H1 (cell line): Measurements from ENCODE around the gene HDHD3. TPM values are rescaled to one million over a fixed set of nuclear protein-coding genes. Genes with fewer than 3 reads are reported as not detected.

Experiments
- CTCF ChIA-PET: fragments of 300-600 bp; sonication (Branson Sonifier 250); formaldehyde crosslinking; loops from one replicate; lab custom pipeline; 2021; ENCODE audit not compliant: partially characterized antibody; lab: Charles Lee
- POLR2A ChIA-PET: fragments of 300-600 bp; sonication (Branson Sonifier 250); formaldehyde crosslinking; loops from one replicate; lab custom pipeline; 2021; ENCODE audit warnings: inconsistent platforms; ENCODE audit not compliant: partially characterized antibody; lab: Charles Lee
- DNase-seq, 2 experiments: peaks; one replicate each; pipeline versions ENCODE4 v3.0.0 to v3.0.0-alpha.2; 2010 to 2022; ENCODE audit warnings: low spot score in 2 of 2, low read depth in 1 of 2, mixed read lengths in 1 of 2
- FAIRE-seq: peaks from 2 replicates; lab custom pipeline; 2011; peaks lifted over from hg19 to GRCh38; lab: Jason Lieb, UNC
- H2AFZ ChIP-seq: 2 replicates; pipeline ENCODE4 v1.8.1; 2012; ENCODE audit warnings: low read length, inconsistent platforms
- H2AK5ac ChIP-seq: 2 replicates; pipeline ENCODE4 v1.6.1; 2013; ENCODE audit warnings: low read depth, low read length
- H2BK120ac ChIP-seq: replicated peaks from 2 replicates; pipeline ENCODE3; 2013; ENCODE audit warnings: low read depth, low read length, inconsistent platforms
- H2BK12ac ChIP-seq: 2 replicates; pipeline ENCODE4 v1.6.1; 2013; ENCODE audit warnings: low read depth, low read length
- H2BK15ac ChIP-seq: 2 replicates; pipeline ENCODE4 v1.6.1; 2013; ENCODE audit warnings: low read length
- H2BK20ac ChIP-seq: 2 replicates; pipeline ENCODE4 v1.6.1; 2013; ENCODE audit warnings: low read length
- H2BK5ac ChIP-seq: 2 replicates; pipeline ENCODE4 v1.6.1; 2013; ENCODE audit warnings: low read depth, low read length
- H3K14ac ChIP-seq: 2 replicates; pipeline ENCODE4 v1.6.1; 2013; ENCODE audit warnings: inconsistent platforms; ENCODE audit not compliant: insufficient read length
- H3K18ac ChIP-seq: 2 replicates; pipeline ENCODE4 v1.6.1; 2013; ENCODE audit warnings: low read length; ENCODE audit errors: extremely low read depth
- H3K23ac ChIP-seq: 2 replicates; pipeline ENCODE4 v1.6.1; 2013; ENCODE audit warnings: inconsistent platforms; ENCODE audit not compliant: insufficient read length
- H3K23me2 ChIP-seq: 2 replicates; pipeline ENCODE4 v1.6.1; 2013; ENCODE audit warnings: low read depth, low read length
- H3K27ac ChIP-seq: 2 replicates; pipeline ENCODE4 v1.6.1; 2011; ENCODE audit warnings: low read depth, low read length, inconsistent platforms
- H3K27me3 ChIP-seq, 4 experiments: replicated peaks in 1 of 4; 1 replicate in 1 of 4; 2 replicates in 3 of 4; pipeline versions ENCODE4 v1.6.1 to v1.8.1; 2011 to 2013; ENCODE audit warnings: low read length in 3 of 4, mild to moderate bottlenecking in 3 of 4, inconsistent platforms in 2 of 4, mixed read lengths in 2 of 4, moderate library complexity in 1 of 4; ENCODE audit not compliant: control insufficient read depth in 3 of 4, insufficient read depth in 3 of 4; ENCODE audit errors: extremely low read depth in 1 of 4
- H3K36me3 ChIP-seq, 4 experiments: 2 replicates each; pipeline versions ENCODE4 v1.6.1 to v1.8.1; 2011 to 2013; ENCODE audit warnings: mild to moderate bottlenecking in 4 of 4, low read length in 3 of 4, moderate library complexity in 2 of 4, control low read depth in 1 of 4, inconsistent platforms in 1 of 4; ENCODE audit not compliant: insufficient read depth in 4 of 4, control insufficient read depth in 2 of 4
- H3K4ac ChIP-seq: replicated peaks from 2 replicates; pipeline ENCODE3; 2013; ENCODE audit warnings: low read length, low read depth, mixed read lengths, inconsistent platforms; ENCODE audit not compliant: insufficient read length
- H3K4me1 ChIP-seq, 4 experiments: replicated peaks in 1 of 4; 1 replicate in 1 of 4; 2 replicates in 3 of 4; pipeline versions ENCODE4 v1.6.1 to v1.8.1; 2011 to 2013; ENCODE audit warnings: low read length in 3 of 4, inconsistent platforms in 2 of 4, mixed read lengths in 1 of 4; ENCODE audit not compliant: insufficient read depth in 4 of 4, control insufficient read depth in 3 of 4
- H3K4me2 ChIP-seq, 2 experiments: 2 replicates each; pipeline versions ENCODE4 v1.6.1 to v1.8.1; 2011 to 2013; ENCODE audit warnings: low read depth in 2 of 2, low read length in 2 of 2, control low read depth in 1 of 2, inconsistent platforms in 1 of 2, mild to moderate bottlenecking in 1 of 2; ENCODE audit not compliant: insufficient read depth in 1 of 2
- H3K4me3 ChIP-seq, 4 experiments: fragments of 200-600, 300-600 bp in 1 of 4; sonication (generic), shearing (Covaris generic), sonication (Bioruptor Twin) in 1 of 4; 2 replicates each; pipeline versions ENCODE4 v1.5.1 to v1.8.1; 2011 to 2016; ENCODE audit warnings: low read length in 4 of 4, low read depth in 3 of 4, control low read depth in 2 of 4, inconsistent platforms in 2 of 4, mild to moderate bottlenecking in 2 of 4, mixed read lengths in 1 of 4, moderate library complexity in 1 of 4; ENCODE audit not compliant: insufficient read depth in 2 of 4; ENCODE audit errors: extremely low read depth in 1 of 4
- H3K56ac ChIP-seq: replicated peaks from 2 replicates; pipeline ENCODE3; 2013; ENCODE audit warnings: low read depth, mild to moderate bottlenecking, mixed read lengths, low read length, inconsistent platforms; ENCODE audit not compliant: insufficient read length
- H3K79me1 ChIP-seq: 2 replicates; pipeline ENCODE4 v1.6.1; 2013; ENCODE audit warnings: low read depth, low read length, control low read depth
- H3K79me2 ChIP-seq, 2 experiments: 2 replicates each; pipeline versions ENCODE4 v1.6.1 to v1.8.1; 2012 to 2013; ENCODE audit warnings: low read length in 2 of 2, mild to moderate bottlenecking in 2 of 2, inconsistent platforms in 1 of 2; ENCODE audit not compliant: insufficient read depth in 2 of 2, control insufficient read depth in 1 of 2
- H3K9ac ChIP-seq, 4 experiments: replicated peaks in 1 of 4; 1 replicate in 1 of 4; 2 replicates in 3 of 4; pipeline versions ENCODE4 v1.6.1 to v1.8.1; 2011 to 2013; ENCODE audit warnings: low read depth in 3 of 4, low read length in 3 of 4, control low read depth in 2 of 4, mild to moderate bottlenecking in 2 of 4, moderate library complexity in 2 of 4, inconsistent platforms in 1 of 4; ENCODE audit errors: extremely low read depth in 1 of 4
- H3K9me3 ChIP-seq, 2 experiments: 2 replicates each; pipeline versions ENCODE4 v1.6.1 to v1.8.1; 2012 to 2013; ENCODE audit warnings: mild to moderate bottlenecking in 2 of 2, moderate library complexity in 2 of 2, control low read depth in 1 of 2, inconsistent platforms in 1 of 2, low read depth in 1 of 2, low read length in 1 of 2, mixed read lengths in 1 of 2; ENCODE audit not compliant: insufficient read depth in 2 of 2
- H4K20me1 ChIP-seq, 2 experiments: replicated peaks in 1 of 2; 2 replicates each; pipeline versions ENCODE3 to v1.8.1; 2011 to 2013; ENCODE audit warnings: inconsistent platforms in 2 of 2, low read length in 2 of 2, mild to moderate bottlenecking in 1 of 2; ENCODE audit not compliant: insufficient read depth in 2 of 2, control insufficient read depth in 1 of 2
- H4K5ac ChIP-seq: 2 replicates; pipeline ENCODE4 v1.6.1; 2013; ENCODE audit warnings: low read length, low read depth, mixed read lengths, inconsistent platforms; ENCODE audit not compliant: insufficient read length
- H4K8ac ChIP-seq: 2 replicates; pipeline ENCODE4 v1.8.0; 2013; ENCODE audit warnings: mild to moderate bottlenecking, moderate library complexity, low read length, inconsistent platforms; ENCODE audit not compliant: insufficient read depth; ENCODE audit errors: extremely low read depth
- H4K91ac ChIP-seq: replicated peaks from 2 replicates; pipeline ENCODE3; 2013; ENCODE audit warnings: low read length, mixed read lengths, inconsistent platforms; ENCODE audit not compliant: insufficient read length
- BCL11A ChIP-seq, 2 experiments: IDR thresholded peaks; one replicate each; pipeline ENCODE4 v1.6.1; 2011; ENCODE audit warnings: low read depth in 2 of 2, low read length in 2 of 2, mild to moderate bottlenecking in 2 of 2
- CBX5 ChIP-seq: fragments of 300-800, 300-1000 bp; sonication (generic); IDR thresholded peaks from 2 replicates; pipeline ENCODE4 v1.7.1; 2016; ENCODE audit warnings: antibody characterized with exemption, low read length, low read depth
- GABPA ChIP-seq: IDR thresholded peaks from 2 replicates; pipeline ENCODE4 v1.6.1; 2011; ENCODE audit warnings: mild to moderate bottlenecking, low read length, moderate library complexity, borderline replicate concordance; ENCODE audit not compliant: insufficient read depth
- MAX ChIP-seq: IDR thresholded peaks from 2 replicates; pipeline ENCODE4 v1.6.1; 2012; ENCODE audit warnings: inconsistent platforms
- POU5F1 ChIP-seq: IDR thresholded peaks from 2 replicates; pipeline ENCODE4 v1.6.1; 2011; ENCODE audit warnings: low read depth, mild to moderate bottlenecking, low read length, moderate library complexity
- RNF2 ChIP-seq: fragments of 200-900, 300-1000 bp; sonication (generic); IDR thresholded peaks from 2 replicates; pipeline ENCODE4 v1.7.1; 2016; ENCODE audit warnings: borderline replicate concordance, low read depth, mild to moderate bottlenecking, antibody characterized with exemption, low read length; ENCODE audit not compliant: poor library complexity, severe bottlenecking; ENCODE audit errors: missing control alignments
- SIX5 ChIP-seq: IDR thresholded peaks from 2 replicates; pipeline ENCODE4 v1.6.1; 2011; ENCODE audit warnings: mild to moderate bottlenecking, low read depth, low read length
- WGBS, 2 experiments: shearing (Covaris generic) in 1 of 2; methylation state at CpG; one replicate each; pipeline versions ENCODE4 v1.1.6 to v1.1.7; 2013 to 2015; ENCODE audit warnings: low lambda C conversion rate in 2 of 2, mixed read lengths in 2 of 2, inconsistent platforms in 1 of 2, low coverage in 1 of 2, missing lambda C conversion rate in 1 of 2; ENCODE audit not compliant: insufficient replicate concordance in 2 of 2, insufficient coverage in 1 of 2, insufficient read length in 1 of 2; ENCODE audit errors: extremely low coverage in 1 of 2, missing lambda C conversion rate in 1 of 2; 5-methylcytosine and 5-hydroxymethylcytosine counted together
- long read RNA-seq, 2 experiments: library from RNA in 1 of 2; library from capped mRNA in 1 of 2; stranded (forward); transcript quantifications; one replicate each; pipeline ENCODE4 v2.0.0, GENCODE V29; 2021; ENCODE audit warnings: inconsistent platforms in 1 of 2
- polyA minus RNA-seq, 3 experiments: library from RNA; depleted of rRNA, polyadenylated mRNA; stranded (reverse); fragments of >200 nt; gene quantifications; 1 replicate in 2 of 3; 2 replicates in 1 of 3; pipeline ENCODE4 v1.2.3, GENCODE V29; 2011
- polyA plus RNA-seq, 7 experiments: library from polyadenylated mRNA; depleted of rRNA in 3 of 7; stranded (reverse) in 5 of 7; unstranded in 2 of 7; fragments of >200 nt in 5 of 7; fragments of 200-250 nt in 2 of 7; gene quantifications; 1 replicate in 5 of 7; 2 replicates in 1 of 7; 4 replicates in 1 of 7; pipeline versions ENCODE4 v1.2.1 to v1.2.3, GENCODE V29; 2011 to 2013; ENCODE audit warnings: missing spikeins in 2 of 7, mixed read lengths in 2 of 7
- total RNA-seq: library from RNA; stranded (reverse); fragmentation: NEBNext Ultra II Directional; extraction: Animal tissue kit (Norgen Biotek cat#: 25700); gene quantifications from 2 replicates; pipeline ENCODE4 v1.2.1, GENCODE V29; 2021

Gene HDHD3
- total RNA-seq (10.4 and 12.1 TPM in 2 replicates), polyA plus RNA-seq (2011; rRNA removed) (25.3 and 26.9 TPM in 2 replicates), polyA minus RNA-seq (2011; rRNA and poly(A)+ RNA removed) (12.7 and 13.7 TPM in 2 replicates)
- 21.0 TPM for polyA plus RNA-seq (2011; cell fraction: cytosol; rRNA removed)
- polyA plus RNA-seq (2011; cell fraction: nucleus; rRNA removed): 18.5 TPM
- polyA plus RNA-seq (2012, experiment 1 of 2): 8.4 to 16.4 TPM (median 14.6 TPM) in 4 replicates
- 18.3 TPM for polyA plus RNA-seq (2012, experiment 2 of 2)
- 7.9 TPM for polyA plus RNA-seq (2013, experiment 1 of 2)
- 7.4 TPM for polyA plus RNA-seq (2013, experiment 2 of 2)
- polyA minus RNA-seq (2011; cell fraction: cytosol; rRNA and poly(A)+ RNA removed): 9.2 TPM
- 8.0 TPM for polyA minus RNA-seq (2011; cell fraction: nucleus; rRNA and poly(A)+ RNA removed)
- long read RNA-seq, experiment 1, partial matches to known transcripts: 0 of 11 reads
- long read RNA-seq, experiment 1, other reads (novel, unspliced or antisense): 5 of 11 reads
- long read RNA-seq, experiment 2: 0 reads

- 2% methylated on average over 36 of the region's 74 CpGs; no CpG with 5 or more reads in 1 of the 2 experiments for WGBS, 2 experiments
- POLR2A ChIA-PET: interaction anchor here (0.9 to 2.2 kb wide), 7 partner anchors 23 to 47 kb away, joined by 3 to 11 read pairs (median 4); partner anchors contain the start of genes C9orf43, POLE3 and WDR31
- TF ChIP-seq RNF2: no peak
- no peak for TF ChIP-seq GABPA
- TF ChIP-seq BCL11A (IDR thresholded peaks at IDR 0.05; ENCODE audit: low read depth in 2 of 2, low read length in 2 of 2): no peak
- TF ChIP-seq POU5F1: no peak
- no peak; the same call in 1 of the 2 replicates for TF ChIP-seq MAX
- TF ChIP-seq CBX5: no peak
- TF ChIP-seq SIX5: no peak
Observed at GRCh38 chr9:113376634-113377567, at the start of gene HDHD3. HDHD3 (minus strand) TSS chr9:113376986; CDS start chr9:113374354, 2,632 bp downstream.

More at GRCh38 chr9:113376634-113377567, at the start of gene HDHD3:
- peak within 1 kb of the TSS; percentile 52 for H3K56ac ChIP-seq
- H3K79me2 ChIP-seq: peaks cover 0 to 5% of the 10 kb centered on the region in 2 experiments; a peak in 1 of 4 replicates
- no peak within 1 kb of the TSS for H3K4ac ChIP-seq
- no peaks in the 10 kb centered on the region for H3K79me1 ChIP-seq
- peak within 1 kb of the TSS; percentile 44; the same call in 1 of the 2 replicates for H2BK5ac ChIP-seq
- H3K9me3 ChIP-seq: no peaks in the 10 kb centered on the region
- no peak within 1 kb of the TSS for H2BK120ac ChIP-seq
- H4K8ac ChIP-seq: peak within 1 kb of the TSS; percentile 39
- peaks cover 3% of the 10 kb centered on the region; the same call in 1 of the 2 replicates for H3K23me2 ChIP-seq
- H3K18ac ChIP-seq: peak within 1 kb of the TSS; percentile 3; the same call in 1 of the 2 replicates
- H2AK5ac ChIP-seq: no peak within 1 kb of the TSS
- peak within 1 kb of the TSS in 3 of 4 experiments; percentile 15 to 80 (median 64); a peak in 5 of 7 replicates for H3K9ac ChIP-seq
- H3K23ac ChIP-seq: no peak within 1 kb of the TSS
- CTCF ChIA-PET: interaction anchor here (1.4 to 1.8 kb wide), 2 partner anchors 11 to 278 kb away, joined by 3 to 6 read pairs; no protein-coding TSS in a partner anchor
- peak within 1 kb of the TSS; percentile 54 to 98 (median 82) for H3K4me3 ChIP-seq
- no peaks in the 10 kb centered on the region; a peak in 1 of 7 replicates for H3K27me3 ChIP-seq
- peak within 1 kb of the TSS; percentile 34 for H4K91ac ChIP-seq
- peak within 1 kb of the TSS; percentile 56 to 71 for H3K4me2 ChIP-seq
- H2BK20ac ChIP-seq: no peak within 1 kb of the TSS
- FAIRE-seq (no peak), DNase-seq (peak; percentile 73 to 87)
- peaks cover 0 to 19% (median 2%) of the 10 kb centered on the region in 4 experiments; a peak in 4 of 8 replicates for H3K36me3 ChIP-seq
- H4K5ac ChIP-seq: peak within 1 kb of the TSS; percentile 86
- no peak within 1 kb of the TSS for H2BK15ac ChIP-seq
- H3K27ac ChIP-seq: no peak within 1 kb of the TSS
- H4K20me1 ChIP-seq: peaks cover 0 to 2% of the 10 kb centered on the region in 2 experiments
- H3K4me1 ChIP-seq: peaks cover 0 to 4% (median 2%) of the 10 kb centered on the region in 4 experiments; a peak in 4 of 7 replicates
- no peak within 1 kb of the TSS for H2BK12ac ChIP-seq
- H2AFZ ChIP-seq: no peak within 1 kb of the TSS
- H3K14ac ChIP-seq: no peak within 1 kb of the TSS
